Neuronal stem cell (in vitro differentiated cells): Measurements from ENCODE around the gene MEX3A.

Source experiments
- DNase-seq: peaks from one replicate; pipeline ENCODE4 v3.0.0-alpha.2; 2013; ENCODE audit warnings: low spot score
- H2AFZ ChIP-seq: one replicate; pipeline ENCODE4 v1.6.1; 2013; ENCODE audit warnings: mild to moderate bottlenecking, low read length, inconsistent platforms
- H2AK5ac ChIP-seq: 2 replicates; pipeline ENCODE4 v1.6.1; 2013; ENCODE audit warnings: low read depth, mild to moderate bottlenecking, inconsistent platforms, low read length, moderate library complexity, mixed read lengths
- H2BK120ac ChIP-seq: 2 replicates; pipeline ENCODE4 v1.6.1; 2013; ENCODE audit warnings: low read depth, mild to moderate bottlenecking, inconsistent platforms, low read length, moderate library complexity, mixed read lengths
- H2BK12ac ChIP-seq: one replicate; pipeline ENCODE4 v1.6.1; 2013; ENCODE audit warnings: low read length, inconsistent platforms
- H2BK15ac ChIP-seq: 2 replicates; pipeline ENCODE4 v1.6.1; 2013; ENCODE audit warnings: mild to moderate bottlenecking, low read length, inconsistent platforms, mixed read lengths
- H2BK5ac ChIP-seq: one replicate; pipeline ENCODE4 v1.6.1; 2013; ENCODE audit warnings: inconsistent platforms, mild to moderate bottlenecking, low read length, moderate library complexity
- H3K14ac ChIP-seq: one replicate; pipeline ENCODE4 v1.6.1; 2013; ENCODE audit warnings: low read length, inconsistent platforms
- H3K18ac ChIP-seq: 2 replicates; pipeline ENCODE4 v1.6.1; 2013; ENCODE audit warnings: low read length, inconsistent platforms
- H3K23ac ChIP-seq: 2 replicates; pipeline ENCODE4 v1.6.1; 2013; ENCODE audit warnings: low read depth, mild to moderate bottlenecking, mixed read lengths, low read length, inconsistent platforms; ENCODE audit not compliant: poor library complexity
- H3K27ac ChIP-seq: replicated peaks from 3 replicates; pipeline ENCODE4 v1.5.1; 2013; ENCODE audit warnings: low read length, inconsistent platforms
- H3K27me3 ChIP-seq, 3 experiments: 2 replicates each; pipeline ENCODE4 v1.6.1; 2013; ENCODE audit warnings: low read length in 3 of 3, mild to moderate bottlenecking in 2 of 3, inconsistent platforms in 1 of 3, low read depth in 1 of 3, mixed read lengths in 1 of 3, moderate library complexity in 1 of 3; ENCODE audit not compliant: control insufficient read depth in 3 of 3, insufficient read depth in 3 of 3
- H3K36me3 ChIP-seq, 2 donors: replicated peaks in 1 of 2; 2 replicates each; pipeline ENCODE4 v1.6.1; 2013; ENCODE audit warnings: low read length in 2 of 2; ENCODE audit not compliant: control insufficient read depth in 2 of 2, insufficient read depth in 2 of 2
- H3K4ac ChIP-seq: 2 replicates; pipeline ENCODE4 v1.6.1; 2013; ENCODE audit warnings: inconsistent platforms, mild to moderate bottlenecking, low read length, moderate library complexity
- H3K4me1 ChIP-seq, 2 donors: 1 replicate in 1 of 2; 2 replicates in 1 of 2; pipeline ENCODE4 v1.6.1; 2013; ENCODE audit warnings: low read length in 2 of 2, low read depth in 1 of 2; ENCODE audit not compliant: control insufficient read depth in 2 of 2, insufficient read depth in 1 of 2
- H3K4me2 ChIP-seq: one replicate; pipeline ENCODE4 v1.6.1; 2013; ENCODE audit warnings: mild to moderate bottlenecking, low read length, inconsistent platforms; ENCODE audit not compliant: insufficient read depth, poor library complexity, severe bottlenecking
- H3K4me3 ChIP-seq, 2 donors: 2 replicates each; pipeline ENCODE4 v1.5.1; 2013; ENCODE audit warnings: low read length in 2 of 2, mild to moderate bottlenecking in 2 of 2, inconsistent platforms in 1 of 2, moderate library complexity in 1 of 2
- H3K79me1 ChIP-seq: one replicate; pipeline ENCODE4 v1.6.1; 2013; ENCODE audit warnings: low read depth, mild to moderate bottlenecking, inconsistent platforms, low read length, moderate library complexity
- H3K9ac ChIP-seq: one replicate; pipeline ENCODE4 v1.6.1; 2013; ENCODE audit warnings: mild to moderate bottlenecking, low read depth, low read length, inconsistent platforms; ENCODE audit not compliant: poor library complexity
- H3K9me3 ChIP-seq, 2 donors: replicated peaks in 1 of 2; 2 replicates each; pipeline versions ENCODE3 to v1.6.1; 2013; ENCODE audit warnings: low read length in 2 of 2, mild to moderate bottlenecking in 2 of 2, inconsistent platforms in 1 of 2, low read depth in 1 of 2, mixed read lengths in 1 of 2, moderate library complexity in 1 of 2; ENCODE audit not compliant: control insufficient read depth in 2 of 2, insufficient read depth in 1 of 2
- H4K8ac ChIP-seq: one replicate; pipeline ENCODE4 v1.6.1; 2013; ENCODE audit warnings: low read depth, mild to moderate bottlenecking, inconsistent platforms, low read length, moderate library complexity
- H4K91ac ChIP-seq: one replicate; pipeline ENCODE4 v1.6.1; 2013; ENCODE audit warnings: low read length, low read depth, mild to moderate bottlenecking, inconsistent platforms; ENCODE audit not compliant: poor library complexity
- WGBS, 2 donors: extraction: QIAGEN DNeasy Blood & Tissue Kit; methylation state at CpG; one replicate each; pipeline ENCODE4 v1.1.7; 2013; ENCODE audit warnings: missing lambda C conversion rate in 2 of 2, mixed read lengths in 1 of 2; ENCODE audit not compliant: insufficient read length in 2 of 2, insufficient replicate concordance in 1 of 2; ENCODE audit errors: extremely low coverage in 2 of 2; 5-methylcytosine and 5-hydroxymethylcytosine counted together

The MEX3A gene

GRCh38 chr1:156064615-156065014 is 17.6 kb downstream of the MEX3A start:
- Histone ChIP-seq H3K4me2 (no peak overlapping the region), H3K36me3 (no peaks in the 10 kb centered on the region), H2AFZ (no peak overlapping the region), H3K27ac (no peak overlapping the region), H3K4ac (no peak overlapping the region), H3K9ac (no peak overlapping the region), H2BK5ac (peak overlapping the region; percentile 59), H4K8ac (no peak overlapping the region), H3K27me3 (no peaks in the 10 kb centered on the region), H4K91ac (no peak overlapping the region), H2BK15ac (no peak overlapping the region), H2BK12ac (no peak overlapping the region), H3K4me1 (peaks cover 14 to 19% of the 10 kb centered on the region in 2 donors), H3K79me1 (no peaks in the 10 kb centered on the region), H3K23ac (no peak overlapping the region), H2AK5ac (peak overlapping the region; percentile 25), H3K14ac (no peak overlapping the region), H3K18ac (no peak overlapping the region), H3K4me3 (no peak overlapping the region), H3K9me3 (no peaks in the 10 kb centered on the region), H2BK120ac (no peak overlapping the region)
- DNase-seq = no peak
- no CpG with 5 or more reads among the region's 2 CpGs for WGBS, 2 donors

- no peak overlapping the region for H3K4ac ChIP-seq
- H3K36me3 ChIP-seq = no peaks in the 10 kb centered on the region
- H3K9me3 ChIP-seq = no peaks in the 10 kb centered on the region
- no peak overlapping the region for H2BK12ac ChIP-seq
- H4K91ac ChIP-seq = no peak overlapping the region
- no peak overlapping the region for H3K4me2 ChIP-seq
- WGBS, 2 donors = no CpG with 5 or more reads among the region's 2 CpGs
- H3K9ac ChIP-seq = peak overlapping the region; percentile 73
- H2BK120ac ChIP-seq = no peak overlapping the region
- no peak overlapping the region for H3K4me3 ChIP-seq
- H4K8ac ChIP-seq = no peak overlapping the region
- H3K27me3 ChIP-seq = no peaks in the 10 kb centered on the region
- DNase-seq = no peak
- H3K18ac ChIP-seq = no peak overlapping the region
- no peaks in the 10 kb centered on the region for H3K79me1 ChIP-seq
- H2AFZ ChIP-seq = no peak overlapping the region
- H3K23ac ChIP-seq = no peak overlapping the region
- H3K14ac ChIP-seq = no peak overlapping the region
- H3K4me1 ChIP-seq = peaks cover 13 to 19% of the 10 kb centered on the region in 2 donors
- H2BK5ac ChIP-seq = no peak overlapping the region
- no peak overlapping the region for H3K27ac ChIP-seq
- H2BK15ac ChIP-seq = no peak overlapping the region
- no peak overlapping the region for H2AK5ac ChIP-seq
Measured at GRCh38 chr1:156063997-156064285, 18.3 kb downstream of the MEX3A start.

GRCh38 chr1:156062189-156062588 is 20.1 kb downstream of the MEX3A start:
- H4K8ac ChIP-seq = no peak overlapping the region
- H3K18ac ChIP-seq = peak overlapping the region; percentile 65
- no peak for DNase-seq
- H2BK15ac ChIP-seq = no peak overlapping the region
- peak overlapping the region; percentile 25 for H3K27ac ChIP-seq
- no peak overlapping the region for H3K4me2 ChIP-seq
- H2AFZ ChIP-seq = no peak overlapping the region
- H2BK120ac ChIP-seq = no peak overlapping the region
- peak overlapping the region; percentile 88 for H2BK12ac ChIP-seq
- H3K27me3 ChIP-seq = no peaks in the 10 kb centered on the region
- H3K9ac ChIP-seq = no peak overlapping the region
- no peak overlapping the region for H4K91ac ChIP-seq
- no peak overlapping the region for H3K23ac ChIP-seq
- H3K79me1 ChIP-seq = no peaks in the 10 kb centered on the region
- H3K4me3 ChIP-seq = no peak overlapping the region
- H3K14ac ChIP-seq = no peak overlapping the region
- H2BK5ac ChIP-seq = no peak overlapping the region
- no CpG with 5 or more reads among the region's 3 CpGs for WGBS, 2 donors
- peaks cover 13 to 19% of the 10 kb centered on the region in 2 donors for H3K4me1 ChIP-seq
- peaks cover 2 to 14% of the 10 kb centered on the region in 2 donors for H3K36me3 ChIP-seq
- H2AK5ac ChIP-seq = peak overlapping the region; percentile 4
- peak overlapping the region; percentile 42 for H3K4ac ChIP-seq
- H3K9me3 ChIP-seq = no peaks in the 10 kb centered on the region

DNA sequence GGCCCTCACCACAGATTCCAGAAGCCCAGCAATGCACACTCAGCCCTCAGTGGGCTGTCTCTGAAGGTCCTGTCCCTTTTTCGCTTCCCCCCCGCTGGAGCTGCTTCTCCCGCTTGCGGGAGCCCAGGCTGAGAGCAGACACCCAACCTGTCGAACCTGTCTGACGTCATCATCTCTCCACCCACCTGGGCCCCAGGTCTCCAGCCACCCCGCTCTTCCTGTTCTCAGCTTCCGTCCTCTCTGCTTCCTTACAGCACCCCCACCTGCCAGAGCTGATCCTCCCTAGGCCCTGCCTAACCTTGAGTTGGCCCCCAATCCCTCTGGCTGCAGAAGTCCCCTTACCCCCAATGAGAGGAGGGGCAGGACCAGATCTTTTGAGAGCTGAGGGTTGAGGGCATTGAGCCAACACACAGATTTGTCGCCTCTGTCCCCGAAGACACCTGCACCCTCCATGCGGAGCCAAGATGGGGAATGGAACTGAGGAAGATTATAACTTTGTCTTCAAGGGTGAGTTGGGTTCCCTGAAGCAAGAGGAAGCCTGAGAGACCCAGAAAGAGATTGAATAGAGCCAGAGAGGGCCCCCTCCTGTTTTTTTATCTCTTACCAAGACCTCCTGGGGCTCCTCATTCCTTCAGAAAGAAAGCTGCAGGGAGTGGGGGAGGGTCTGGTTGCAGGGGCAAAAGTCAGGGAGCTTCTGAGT is 21.2 kb downstream of the MEX3A start, which contains the start of gene RAB25:
TSS of gene RAB25 (plus strand) at position 224 of the 700 bp plus-strand sequence. CDS start at position 465, 241 bp downstream.
- H3K27ac ChIP-seq = peak within 1 kb of the TSS; percentile 88
- no peak within 1 kb of the TSS for H3K4me3 ChIP-seq
- peak within 1 kb of the TSS; percentile 40 for H3K23ac ChIP-seq
- peak within 1 kb of the TSS; percentile 99 for H2AK5ac ChIP-seq
- H2BK12ac ChIP-seq = peak within 1 kb of the TSS; percentile 93
- H3K27me3 ChIP-seq = no peaks in the 10 kb centered on the region
- peak within 1 kb of the TSS; percentile 42 for H3K4ac ChIP-seq
- H2BK5ac ChIP-seq = no peak within 1 kb of the TSS
- H4K8ac ChIP-seq = no peak within 1 kb of the TSS
- H3K14ac ChIP-seq = no peak within 1 kb of the TSS
- no peak for DNase-seq
- peak within 1 kb of the TSS; percentile 6 for H3K18ac ChIP-seq
- H2BK120ac ChIP-seq = peak within 1 kb of the TSS; percentile 68
- no peaks in the 10 kb centered on the region for H3K79me1 ChIP-seq
- H3K9ac ChIP-seq = no peak within 1 kb of the TSS
- no peak within 1 kb of the TSS for H4K91ac ChIP-seq
- peak within 1 kb of the TSS; percentile 26 for H3K4me2 ChIP-seq
- H2BK15ac ChIP-seq = peak within 1 kb of the TSS; percentile 69
- no CpG with 5 or more reads among the region's 11 CpGs for WGBS, 2 donors
- H3K9me3 ChIP-seq = no peaks in the 10 kb centered on the region
- H3K4me1 ChIP-seq = peaks cover 13 to 19% of the 10 kb centered on the region in 2 donors
- peak within 1 kb of the TSS; percentile 66 for H2AFZ ChIP-seq
- peaks cover 2 to 19% of the 10 kb centered on the region in 2 donors for H3K36me3 ChIP-seq
